Femur (tissue), 1 donor: Measurements from ENCODE around the gene KRTAP27-1.

Experiments
- DNase-seq: peaks from one replicate; pipeline ENCODE4 v3.0.0-alpha.2; 2017

Gene KRTAP27-1

GRCh38 chr21:30337276-30337744, at the start of gene KRTAP27-1:
Gene KRTAP27-1 (minus strand): TSS chr21:30337694. CDS start chr21:30337668, 26 bp downstream.
- DNase-seq: no peak

GRCh38 chr21:30382201-30382600, 44.7 kb upstream of the KRTAP27-1 start:
- no peak for DNase-seq

- DNase-seq: no peak
These were observed 34.8 kb upstream of the KRTAP27-1 start, which contains the start of gene KRTAP13-2 for GRCh38 chr21:30372139-30372770. Gene KRTAP13-2 (minus strand): TSS chr21:30372271. CDS start chr21:30372213, 58 bp downstream.

- no peak for DNase-seq
These were observed 18.4 kb upstream of the KRTAP27-1 start for GRCh38 chr21:30355906-30356305.

GRCh38 chr21:30354308-30355005, 17.0 kb upstream of the KRTAP27-1 start:
- no peak for DNase-seq

GRCh38 chr21:30351534-30351933, 14.0 kb upstream of the KRTAP27-1 start:
- DNase-seq: no peak

GRCh38 chr21:30349572-30349971, 12.1 kb upstream of the KRTAP27-1 start:
- no peak for DNase-seq

- no peak for DNase-seq
These were observed 11.0 kb upstream of the KRTAP27-1 start, which contains the start of gene KRTAP23-1 for GRCh38 chr21:30348506-30348905. Gene KRTAP23-1 (minus strand): TSS chr21:30348606. CDS start chr21:30348606, 0 bp downstream.

- no peak for DNase-seq
These were observed 7.5 kb upstream of the KRTAP27-1 start for GRCh38 chr21:30345014-30345413.

GRCh38 chr21:30340714-30341573, 3.5 kb upstream of the KRTAP27-1 start:
- no peak for DNase-seq

- DNase-seq: no peak
These were observed 1.2 kb upstream of the KRTAP27-1 start for GRCh38 chr21:30338717-30339116.

GRCh38 chr21:30337772-30338171, 278 bp upstream of the KRTAP27-1 start:
- no peak for DNase-seq

GRCh38 chr21:30336596-30336995, 898 bp downstream of the KRTAP27-1 start:
- DNase-seq: no peak

- no peak for DNase-seq
These were observed 3.8 kb downstream of the KRTAP27-1 start for GRCh38 chr21:30333736-30334135.

GRCh38 chr21:30332681-30333080, 4.8 kb downstream of the KRTAP27-1 start:
- no peak for DNase-seq

GRCh38 chr21:30329203-30329875, 8.2 kb downstream of the KRTAP27-1 start:
- no peak for DNase-seq

GRCh38 chr21:30326390-30326789, 11.1 kb downstream of the KRTAP27-1 start:
- DNase-seq: no peak

GRCh38 chr21:30320215-30320614, 17.3 kb downstream of the KRTAP27-1 start, which contains the start of gene KRTAP26-1:
Gene KRTAP26-1 (minus strand): TSS chr21:30320315. CDS start chr21:30320035, 280 bp downstream.
- DNase-seq: no peak

- no peak for DNase-seq
These were observed 21.8 kb downstream of the KRTAP27-1 start for GRCh38 chr21:30315701-30316100.

- DNase-seq: peak; percentile 29
These were observed 30.6 kb downstream of the KRTAP27-1 start for GRCh38 chr21:30306884-30307283.

GRCh38 chr21:30305136-30305535, 32.4 kb downstream of the KRTAP27-1 start:
- no peak for DNase-seq

GRCh38 chr21:30289215-30289614, 48.3 kb downstream of the KRTAP27-1 start, which contains the start of gene KRTAP25-1:
Gene KRTAP25-1 (minus strand): TSS chr21:30289514. CDS start chr21:30289490, 24 bp downstream.
- DNase-seq: no peak
